OCI-LY1 (cell line): ENCODE results near the gene STK39.
"Not testable (repeated sequence)": the region's sequence is repeated elsewhere in the genome, so short reads cannot be mapped to it uniquely, and the experiment has no call there.

Source experiments
- H2AFZ ChIP-seq: fragments of 200-600 bp; sonication (generic), shearing (Covaris generic); 2 replicates; pipeline ENCODE4 v1.6.0; 2014; ENCODE audit warnings: antibody characterized with exemption, mild to moderate bottlenecking, low read length
- H3F3A ChIP-seq: fragments of 200-600 bp; sonication (generic), shearing (Covaris generic); 2 replicates; pipeline ENCODE4 v1.6.0; 2014; ENCODE audit warnings: mild to moderate bottlenecking, antibody characterized with exemption, low read length, moderate library complexity; ENCODE audit not compliant: insufficient read depth
- H3K27ac ChIP-seq: fragments of 200-600 bp; sonication (generic); 2 replicates; pipeline ENCODE4 v1.5.1; 2014; ENCODE audit warnings: low read length, mixed run types, mild to moderate bottlenecking, low read depth; ENCODE audit not compliant: poor library complexity, severe bottlenecking
- H3K27me3 ChIP-seq: fragments of 200-600 bp; sonication (generic); 2 replicates; pipeline ENCODE4 v1.6.0; 2014; ENCODE audit warnings: antibody characterized with exemption, mild to moderate bottlenecking, low read length, moderate library complexity; ENCODE audit not compliant: insufficient read depth
- H3K36me3 ChIP-seq: fragments of 200-600 bp; sonication (generic); 2 replicates; pipeline ENCODE4 v1.6.1; 2014; ENCODE audit warnings: mild to moderate bottlenecking, antibody characterized with exemption, low read length, moderate library complexity, mixed read lengths; ENCODE audit not compliant: insufficient read depth
- H3K4me1 ChIP-seq: fragments of 200-600 bp; sonication (generic); 2 replicates; pipeline ENCODE4 v1.5.1; 2014; ENCODE audit warnings: mild to moderate bottlenecking, low read length, moderate library complexity; ENCODE audit not compliant: insufficient read depth, severe bottlenecking
- H3K4me2 ChIP-seq: fragments of 200-600 bp; sonication (generic), shearing (Covaris generic); 2 replicates; pipeline ENCODE4 v1.6.1; 2014; ENCODE audit warnings: low read length
- H3K4me3 ChIP-seq: fragments of 200-600 bp; sonication (generic); 2 replicates; pipeline ENCODE4 v1.5.1; 2014; ENCODE audit warnings: low read length, low read depth, mild to moderate bottlenecking, mixed read lengths; ENCODE audit not compliant: poor library complexity, severe bottlenecking
- H3K79me2 ChIP-seq: fragments of 200-600 bp; shearing (Covaris generic); 2 replicates; pipeline ENCODE4 v1.6.1; 2016; ENCODE audit warnings: mixed run types, low read length, mixed read lengths; ENCODE audit not compliant: insufficient read depth
- H3K9ac ChIP-seq: fragments of 200-600 bp; sonication (generic), shearing (Covaris generic); 2 replicates; pipeline ENCODE4 v1.6.1; 2014; ENCODE audit warnings: mild to moderate bottlenecking, low read length, mixed read lengths
- H3K9me2 ChIP-seq: fragments of 200-600 bp; sonication (generic), shearing (Covaris generic); 2 replicates; pipeline ENCODE4 v1.6.1; 2014; ENCODE audit warnings: low read depth, mild to moderate bottlenecking, low read length, mixed read lengths
- H3K9me3 ChIP-seq: fragments of 200-600 bp; shearing (Covaris generic); 2 replicates; pipeline ENCODE4 v1.6.1; 2014; ENCODE audit warnings: low read length, mixed read lengths
- H4K20me1 ChIP-seq: fragments of 200-600 bp; sonication (generic), shearing (Covaris generic); 2 replicates; pipeline ENCODE4 v1.6.0; 2016; ENCODE audit warnings: mild to moderate bottlenecking, low read length; ENCODE audit not compliant: insufficient read depth
- CTCF ChIP-seq: fragments of 200-600 bp; sonication (generic), shearing (Covaris generic); IDR thresholded peaks from 2 replicates; pipeline ENCODE4 v1.5.1; 2017; ENCODE audit warnings: mild to moderate bottlenecking, antibody characterized with exemption, low read length, moderate library complexity, mixed read lengths
- EZH2 ChIP-seq: fragments of 200-600 bp; sonication (generic), shearing (Covaris generic); IDR thresholded peaks from 2 replicates; pipeline ENCODE4 v1.8.0; 2017; ENCODE audit warnings: borderline replicate concordance, mixed run types, mild to moderate bottlenecking, antibody characterized with exemption, low read length, moderate library complexity, mixed read lengths

Gene STK39

GRCh38 chr2:168132389-168132788 lies 115.0 kb downstream of the STK39 start:
- Histone ChIP-seq H3K4me2 (no peak overlapping the region), H3K9me3 (no peaks in the 10 kb centered on the region), H3K9me2 (no peaks in the 10 kb centered on the region), H3K4me3 (no peak overlapping the region), H2AFZ (no peak overlapping the region), H3K79me2 (no peaks in the 10 kb centered on the region), H3K4me1 (peaks cover 8% of the 10 kb centered on the region), H4K20me1 (no peaks in the 10 kb centered on the region), H3K36me3 (peaks cover 49% of the 10 kb centered on the region), H3F3A (no peaks in the 10 kb centered on the region), H3K27ac (no peak overlapping the region), H3K27me3 (no peaks in the 10 kb centered on the region), H3K9ac (no peak overlapping the region)
- no peak for TF ChIP-seq EZH2
- no peak for TF ChIP-seq CTCF

- no peaks in the 10 kb centered on the region for H3K4me1 ChIP-seq
- H3K79me2 ChIP-seq: no peaks in the 10 kb centered on the region
- no peak overlapping the region for H2AFZ ChIP-seq
- H3K9ac ChIP-seq: no peak overlapping the region
- H3F3A ChIP-seq: no peaks in the 10 kb centered on the region
- no peak for TF ChIP-seq CTCF
- H3K27me3 ChIP-seq: no peaks in the 10 kb centered on the region
- H3K4me2 ChIP-seq: no peak overlapping the region
- H4K20me1 ChIP-seq: no peaks in the 10 kb centered on the region
- H3K27ac ChIP-seq: no peak overlapping the region
- peaks cover 65% of the 10 kb centered on the region for H3K36me3 ChIP-seq
- no peaks in the 10 kb centered on the region for H3K9me3 ChIP-seq
- H3K4me3 ChIP-seq: no peak overlapping the region
- H3K9me2 ChIP-seq: no peaks in the 10 kb centered on the region
Measured at GRCh38 chr2:168130346-168130745, 117.0 kb downstream of the STK39 start.

- Histone ChIP-seq H3F3A (no peaks in the 10 kb centered on the region), H3K27ac (no peak overlapping the region), H3K9me2 (no peaks in the 10 kb centered on the region), H3K9me3 (no peaks in the 10 kb centered on the region), H3K4me1 (no peaks in the 10 kb centered on the region), H4K20me1 (no peaks in the 10 kb centered on the region), H3K36me3 (peaks cover 70% of the 10 kb centered on the region), H3K4me2 (no peak overlapping the region), H2AFZ (no peak overlapping the region), H3K27me3 (no peaks in the 10 kb centered on the region), H3K79me2 (no peaks in the 10 kb centered on the region), H3K4me3 (no peak overlapping the region), H3K9ac (no peak overlapping the region)
- TF ChIP-seq EZH2 (no peak), CTCF (no peak)
Measured at GRCh38 chr2:168127371-168127770, 120.0 kb downstream of the STK39 start.

GRCh38 chr2:168122210-168122609 lies 125.2 kb downstream of the STK39 start:
- not testable (repeated sequence) for H3K4me1 ChIP-seq, H3K27ac ChIP-seq, H3K9me3 ChIP-seq, H3F3A ChIP-seq, H3K79me2 ChIP-seq, H3K9me2 ChIP-seq, H4K20me1 ChIP-seq, H3K27me3 ChIP-seq, H3K9ac ChIP-seq, H3K4me2 ChIP-seq, H2AFZ ChIP-seq, H3K4me3 ChIP-seq
- peaks cover 51% of the 10 kb centered on the region for H3K36me3 ChIP-seq
